DOHH2 (cell line): ENCODE measurements around the gene WWP2.

Experiments
- H3F3A ChIP-seq: fragments of 200-600 bp; sonication (generic), shearing (Covaris generic); 2 replicates; pipeline ENCODE4 v1.6.0; 2016; ENCODE audit warnings: antibody characterized with exemption, mild to moderate bottlenecking; ENCODE audit not compliant: control insufficient read depth, insufficient read depth
- H3K27ac ChIP-seq: fragments of 200-600 bp; sonication (generic); 2 replicates; pipeline ENCODE4 v1.5.1; 2014; ENCODE audit warnings: low read depth, mild to moderate bottlenecking, low read length, moderate library complexity
- H3K27me3 ChIP-seq: fragments of 200-600 bp; sonication (generic); 2 replicates; pipeline ENCODE4 v1.6.1; 2014; ENCODE audit warnings: mild to moderate bottlenecking, low read length, mixed read lengths; ENCODE audit not compliant: control insufficient read depth
- H3K36me3 ChIP-seq: fragments of 200-600 bp; sonication (generic); 2 replicates; pipeline ENCODE4 v1.6.1; 2014; ENCODE audit warnings: mild to moderate bottlenecking, low read length, moderate library complexity, mixed read lengths; ENCODE audit not compliant: control insufficient read depth
- H3K4me1 ChIP-seq: fragments of 200-600 bp; sonication (generic); 2 replicates; pipeline ENCODE4 v1.6.1; 2014; ENCODE audit warnings: mild to moderate bottlenecking, low read length, mixed read lengths; ENCODE audit not compliant: control insufficient read depth
- H3K4me2 ChIP-seq: fragments of 200-600 bp; sonication (generic); 2 replicates; pipeline ENCODE4 v1.6.0; 2014; ENCODE audit warnings: mild to moderate bottlenecking, low read length, moderate library complexity
- H3K4me3 ChIP-seq: fragments of 200-600 bp; sonication (generic); 2 replicates; pipeline ENCODE4 v1.5.1; 2014; ENCODE audit warnings: mild to moderate bottlenecking, low read length, mixed read lengths
- H3K79me2 ChIP-seq: fragments of 200-600 bp; sonication (generic); 2 replicates; pipeline ENCODE4 v1.6.1; 2014; ENCODE audit warnings: mild to moderate bottlenecking, low read length, mixed read lengths; ENCODE audit not compliant: control insufficient read depth
- H3K9me2 ChIP-seq: fragments of 200-600 bp; sonication (generic); replicated peaks from 2 replicates; pipeline ENCODE4 v1.6.1; 2014; ENCODE audit warnings: mild to moderate bottlenecking, low read length, mixed read lengths; ENCODE audit not compliant: control insufficient read depth
- H3K9me3 ChIP-seq: fragments of 200-600 bp; sonication (generic); 2 replicates; pipeline ENCODE4 v1.6.1; 2014; ENCODE audit warnings: antibody characterized with exemption, low read length, mixed read lengths; ENCODE audit not compliant: control insufficient read depth, insufficient read depth
- H4K20me1 ChIP-seq: fragments of 200-600 bp; sonication (generic); 2 replicates; pipeline ENCODE4 v1.6.0; 2014; ENCODE audit warnings: low read depth, mild to moderate bottlenecking, antibody characterized with exemption, low read length, moderate library complexity; ENCODE audit not compliant: control insufficient read depth, insufficient read depth
- EZH2phosphoT487 ChIP-seq: fragments of 200-600 bp; sonication (generic); IDR thresholded peaks from 2 replicates; pipeline ENCODE4 v1.6.1; 2017; ENCODE audit warnings: borderline replicate concordance, mild to moderate bottlenecking, antibody characterized with exemption, low read length, moderate library complexity, mixed read lengths
- TF ChIP-seq, protein P1 (sequence below): fragments of 200-600 bp; sonication (generic); IDR thresholded peaks from one replicate; pipeline ENCODE4 v1.5.1; 2014; ENCODE audit warnings: antibody characterized with exemption, mild to moderate bottlenecking, low read depth, low read length; ENCODE audit not compliant: poor library complexity, severe bottlenecking

WWP2 gene

DNA sequence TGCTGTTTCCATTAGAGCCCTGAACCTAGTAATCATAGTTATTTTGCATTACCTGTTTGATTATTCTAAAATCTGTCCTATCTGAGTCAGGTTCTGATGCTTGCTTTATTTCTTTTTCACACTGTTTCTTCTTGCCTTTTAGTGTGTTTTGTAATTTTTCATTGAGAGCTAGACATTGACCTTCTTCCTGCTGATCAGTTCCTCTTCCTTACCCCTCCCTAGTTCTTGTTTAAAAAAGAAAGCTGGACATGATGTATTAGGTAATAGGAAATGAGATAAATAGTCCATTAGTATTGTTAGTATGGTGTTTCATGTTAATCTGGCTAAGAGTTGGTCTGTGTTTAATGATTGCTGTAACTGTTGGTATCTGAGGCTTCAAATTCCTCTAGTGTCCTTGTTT, 13.4 kb downstream of the WWP2 start:
- Histone ChIP-seq H3K4me3 (no peak overlapping the region), H3K4me1 (peaks cover 29% of the 10 kb centered on the region), H3K9me2 (no peaks in the 10 kb centered on the region), H3K27ac (no peak overlapping the region), H4K20me1 (no peaks in the 10 kb centered on the region), H3K79me2 (peaks cover 62% of the 10 kb centered on the region), H3F3A (no peaks in the 10 kb centered on the region), H3K36me3 (peaks cover 17% of the 10 kb centered on the region), H3K27me3 (no peaks in the 10 kb centered on the region), H3K9me3 (0 out of 2 replicates have a peak, but pooled peaks cover 7% of the 10 kb centered on the region), H3K4me2 (no peak overlapping the region)
- TF ChIP-seq, protein P1, sequence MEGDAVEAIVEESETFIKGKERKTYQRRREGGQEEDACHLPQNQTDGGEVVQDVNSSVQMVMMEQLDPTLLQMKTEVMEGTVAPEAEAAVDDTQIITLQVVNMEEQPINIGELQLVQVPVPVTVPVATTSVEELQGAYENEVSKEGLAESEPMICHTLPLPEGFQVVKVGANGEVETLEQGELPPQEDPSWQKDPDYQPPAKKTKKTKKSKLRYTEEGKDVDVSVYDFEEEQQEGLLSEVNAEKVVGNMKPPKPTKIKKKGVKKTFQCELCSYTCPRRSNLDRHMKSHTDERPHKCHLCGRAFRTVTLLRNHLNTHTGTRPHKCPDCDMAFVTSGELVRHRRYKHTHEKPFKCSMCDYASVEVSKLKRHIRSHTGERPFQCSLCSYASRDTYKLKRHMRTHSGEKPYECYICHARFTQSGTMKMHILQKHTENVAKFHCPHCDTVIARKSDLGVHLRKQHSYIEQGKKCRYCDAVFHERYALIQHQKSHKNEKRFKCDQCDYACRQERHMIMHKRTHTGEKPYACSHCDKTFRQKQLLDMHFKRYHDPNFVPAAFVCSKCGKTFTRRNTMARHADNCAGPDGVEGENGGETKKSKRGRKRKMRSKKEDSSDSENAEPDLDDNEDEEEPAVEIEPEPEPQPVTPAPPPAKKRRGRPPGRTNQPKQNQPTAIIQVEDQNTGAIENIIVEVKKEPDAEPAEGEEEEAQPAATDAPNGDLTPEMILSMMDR, result no peak
- no peak for TF ChIP-seq EZH2phosphoT487

DNA sequence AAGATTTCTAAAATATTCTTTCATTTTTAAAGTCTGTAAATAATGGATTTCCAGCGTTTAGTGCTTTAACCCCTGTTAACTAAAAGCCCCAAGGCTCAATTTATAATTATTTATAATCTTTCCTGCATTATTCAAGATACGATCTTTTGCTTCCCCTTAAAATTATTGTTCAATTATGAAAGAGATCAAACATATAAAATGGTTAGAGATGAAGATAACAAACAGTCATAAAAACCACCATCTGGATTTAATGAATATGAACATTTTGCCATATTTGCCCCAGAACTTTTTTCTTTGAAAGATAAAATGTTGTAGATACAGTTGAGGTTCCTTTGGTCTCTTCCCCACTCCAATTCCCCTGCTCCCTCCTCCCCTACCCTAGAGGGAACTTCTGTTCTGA, 17.6 kb downstream of the WWP2 start:
- H3K27ac ChIP-seq, result no peak overlapping the region
- H3K9me3 ChIP-seq, result 0 out of 2 replicates have a peak, but pooled peaks cover 7% of the 10 kb centered on the region
- TF ChIP-seq, protein P1, result no peak
- no peak for TF ChIP-seq EZH2phosphoT487
- H3K79me2 ChIP-seq, result peaks cover 21% of the 10 kb centered on the region
- H3K9me2 ChIP-seq, result no peaks in the 10 kb centered on the region
- H3K27me3 ChIP-seq, result no peaks in the 10 kb centered on the region
- H3K4me2 ChIP-seq, result no peak overlapping the region
- H3K36me3 ChIP-seq, result peaks cover 17% of the 10 kb centered on the region
- no peaks in the 10 kb centered on the region for H3F3A ChIP-seq
- H3K4me1 ChIP-seq, result no peaks in the 10 kb centered on the region; the same call in 1 of the 2 replicates
- no peak overlapping the region for H3K4me3 ChIP-seq
- no peaks in the 10 kb centered on the region for H4K20me1 ChIP-seq

DNA sequence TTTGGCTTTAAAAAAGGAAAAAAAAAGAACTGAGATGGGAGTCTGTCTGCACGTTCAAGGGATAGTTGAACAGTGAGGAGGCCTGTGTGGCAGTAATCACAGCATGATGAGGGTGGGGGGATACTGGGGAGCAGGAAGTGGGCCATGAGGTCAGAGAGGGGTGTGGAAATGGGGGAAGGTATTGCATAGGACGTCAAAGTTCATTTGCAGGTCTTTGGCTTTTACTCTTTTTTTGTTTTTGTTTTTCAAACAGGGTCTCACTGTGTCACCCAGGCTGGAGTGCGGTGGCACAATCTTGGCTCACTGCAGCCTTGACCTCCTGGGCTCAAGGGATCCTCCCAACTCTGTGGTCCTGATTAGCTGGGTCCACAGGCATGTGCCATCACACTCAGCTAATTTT, 19.0 kb downstream of the WWP2 start:
- peaks cover 6% of the 10 kb centered on the region for H3K36me3 ChIP-seq
- no peaks in the 10 kb centered on the region for H3F3A ChIP-seq
- H3K9me3 ChIP-seq, result no peaks in the 10 kb centered on the region
- no peak overlapping the region for H3K27ac ChIP-seq
- TF ChIP-seq, protein P1, result no peak
- no peak for TF ChIP-seq EZH2phosphoT487
- H3K9me2 ChIP-seq, result no peaks in the 10 kb centered on the region
- H3K4me3 ChIP-seq, result no peak overlapping the region
- H3K4me1 ChIP-seq, result no peaks in the 10 kb centered on the region
- peaks cover 7% of the 10 kb centered on the region for H3K79me2 ChIP-seq
- no peaks in the 10 kb centered on the region for H3K27me3 ChIP-seq
- no peaks in the 10 kb centered on the region for H4K20me1 ChIP-seq
- no peak overlapping the region for H3K4me2 ChIP-seq
